Hindlimb muscle (tissue), 1 donor: ENCODE results near the gene CAVIN1. TPM values are rescaled to one million over a fixed set of nuclear protein-coding genes. Genes with fewer than 3 reads are reported as not detected.
"Not testable (repeated sequence)": the region's sequence is repeated elsewhere in the genome, so short reads cannot be mapped to it uniquely, and the experiment has no call there.

Experiments used
- DNase-seq: peaks from one replicate; pipeline ENCODE4 v3.0.0-alpha.2; 2013
- polyA plus RNA-seq: library from polyadenylated mRNA; unstranded; fragments of 120-200 nt; gene quantifications from one replicate; pipeline ENCODE4 v1.2.1, GENCODE V29; 2013; ENCODE audit not compliant: insufficient read length

Gene CAVIN1
- polyA plus RNA-seq, 1 donor, result 301 TPM

DNA sequence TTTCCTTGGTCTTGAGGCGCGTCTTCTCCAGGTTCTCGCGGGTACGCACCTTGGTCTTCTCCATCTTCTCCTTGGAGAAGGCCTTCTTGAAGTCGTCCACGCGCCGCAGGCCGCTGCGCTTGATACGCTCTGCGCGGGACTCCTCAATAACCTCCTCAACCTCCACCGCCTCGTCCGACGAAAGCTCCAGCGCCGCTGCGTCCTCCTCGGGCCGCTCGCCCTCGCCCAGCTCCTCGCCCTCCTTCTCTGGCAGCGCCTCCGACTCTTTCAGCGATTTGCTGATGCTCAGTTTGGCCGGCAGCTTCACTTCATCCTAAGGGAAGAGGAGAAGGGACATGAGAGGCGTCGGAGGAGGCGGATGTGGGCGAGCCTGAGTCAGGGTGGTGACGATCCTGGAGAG lies 18.0 kb downstream of the CAVIN1 start:
- no peak for DNase-seq

DNA sequence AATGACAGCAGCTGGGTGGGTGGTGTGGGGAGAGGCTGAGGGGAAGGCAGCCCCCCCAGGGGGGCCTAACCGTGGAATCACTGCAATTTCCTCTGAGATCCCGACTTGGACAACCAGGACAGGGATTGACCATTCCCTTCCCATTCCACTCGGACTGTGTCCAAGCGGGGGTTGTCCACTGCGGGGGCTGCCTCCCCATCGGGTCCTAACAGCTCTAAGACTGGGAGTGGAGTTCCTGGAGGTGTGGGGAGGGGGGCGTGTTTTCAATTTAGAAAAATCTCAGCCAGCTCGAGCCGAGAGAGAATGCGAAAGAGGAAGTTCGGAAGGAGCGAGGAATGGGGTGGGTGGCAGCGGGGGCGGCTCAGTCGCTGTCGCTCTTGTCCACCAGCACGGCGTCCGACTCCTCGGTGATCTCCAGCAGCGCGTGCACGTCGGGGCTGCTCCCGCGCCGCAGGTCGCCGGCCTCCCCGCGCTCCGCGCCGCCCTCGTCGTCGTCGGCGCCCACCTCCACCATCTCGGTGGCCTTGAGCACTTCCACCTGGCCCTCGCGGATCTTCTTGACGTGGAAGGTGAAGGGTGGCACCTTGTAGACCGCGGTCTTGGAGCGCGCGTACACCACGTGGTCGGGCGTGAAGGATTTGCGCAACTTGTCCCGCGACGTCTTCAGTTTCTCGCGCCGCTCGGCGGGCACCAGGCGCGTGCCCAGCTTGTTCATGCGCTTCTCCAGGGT lies 18.6 kb downstream of the CAVIN1 start:
- no peak for DNase-seq

DNA sequence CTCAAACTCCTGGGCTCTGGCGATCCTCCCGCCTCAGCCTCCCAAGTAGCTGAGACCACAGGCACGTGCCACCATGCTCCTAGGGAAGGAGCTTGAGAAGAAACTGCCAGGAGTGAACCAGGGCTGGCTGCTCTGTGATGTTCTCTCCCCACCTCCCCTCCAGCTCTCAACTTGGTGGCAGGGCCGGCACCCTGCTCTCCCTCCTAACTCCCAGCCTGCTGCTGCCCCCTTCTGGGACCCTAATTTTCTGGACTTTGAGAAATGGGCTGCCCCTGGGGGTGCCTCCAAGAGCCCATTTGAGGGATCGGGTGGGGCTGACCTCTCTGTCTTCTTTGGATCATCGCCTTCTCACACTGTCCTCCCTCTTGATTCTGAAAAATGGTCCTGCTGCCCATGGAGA lies 19.9 kb downstream of the CAVIN1 start:
- no peak for DNase-seq

DNA sequence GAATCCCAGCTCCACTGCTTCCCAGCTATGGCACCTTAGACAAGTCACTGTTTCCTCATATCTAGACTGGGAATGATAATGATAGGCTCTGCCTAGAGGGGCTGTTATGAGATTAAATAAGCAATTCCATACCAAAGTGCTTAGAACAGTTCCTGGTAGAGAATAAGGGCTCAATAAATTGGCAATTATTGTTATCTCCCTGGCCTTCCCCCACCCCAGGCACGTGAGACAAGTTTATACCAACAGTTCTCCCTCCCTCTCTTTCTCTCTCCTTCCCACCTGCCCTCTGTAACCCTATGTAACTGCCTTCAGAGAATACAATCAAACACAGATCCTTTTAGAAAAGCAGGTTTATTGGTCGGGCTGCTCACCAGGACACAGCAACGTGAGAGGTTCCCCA lies 20.9 kb downstream of the CAVIN1 start:
- no peak for DNase-seq

DNA sequence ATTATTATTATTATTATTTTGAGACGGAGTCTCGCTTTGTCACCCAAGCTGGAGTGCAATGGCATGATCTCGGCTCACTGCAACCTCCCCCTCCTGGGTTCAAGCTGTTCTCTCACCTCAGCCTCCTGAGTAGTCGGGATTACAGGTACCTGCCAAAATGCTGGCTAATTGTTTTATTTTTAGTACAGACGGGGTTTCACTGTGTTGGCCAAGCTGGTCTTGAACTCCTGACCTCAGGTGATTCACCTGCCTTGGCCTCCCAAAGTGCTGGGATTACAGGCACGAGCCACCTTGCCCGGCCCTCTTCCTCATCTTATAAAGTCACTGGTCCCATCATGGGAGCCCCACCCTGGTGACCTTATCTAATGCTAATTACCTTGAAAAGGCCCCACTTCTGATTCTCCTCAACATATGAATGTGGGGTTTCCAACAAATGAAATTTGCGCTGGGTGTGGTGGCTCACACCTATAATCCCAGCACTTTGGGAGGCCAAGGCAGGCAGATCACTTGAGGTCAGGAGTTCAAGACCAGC lies 22.1 kb downstream of the CAVIN1 start:
- not testable (repeated sequence) for DNase-seq

GRCh38 chr17:42399948-42400843 lies 22.9 kb downstream of the CAVIN1 start:
- no peak for DNase-seq

DNA sequence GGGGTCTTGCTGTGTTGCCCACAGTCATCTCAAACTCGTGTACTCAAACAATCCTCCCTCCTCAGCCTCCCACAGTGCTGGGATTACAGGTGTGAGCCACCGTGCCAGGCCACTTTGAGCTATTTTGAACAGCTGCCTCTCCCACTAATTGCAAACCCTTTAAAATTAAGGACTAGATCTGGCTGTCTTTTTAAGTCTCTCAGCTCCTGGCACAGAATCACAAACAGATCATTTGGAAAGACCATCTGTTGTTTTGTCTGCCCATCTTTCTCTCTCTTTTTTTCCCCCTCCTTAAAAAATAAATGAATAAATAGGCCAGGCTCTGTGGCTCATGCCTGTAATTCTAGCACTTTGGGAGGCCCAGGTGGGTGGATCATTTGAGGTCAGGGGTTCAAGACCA lies 23.9 kb downstream of the CAVIN1 start:
- DNase-seq, result no peak

DNA sequence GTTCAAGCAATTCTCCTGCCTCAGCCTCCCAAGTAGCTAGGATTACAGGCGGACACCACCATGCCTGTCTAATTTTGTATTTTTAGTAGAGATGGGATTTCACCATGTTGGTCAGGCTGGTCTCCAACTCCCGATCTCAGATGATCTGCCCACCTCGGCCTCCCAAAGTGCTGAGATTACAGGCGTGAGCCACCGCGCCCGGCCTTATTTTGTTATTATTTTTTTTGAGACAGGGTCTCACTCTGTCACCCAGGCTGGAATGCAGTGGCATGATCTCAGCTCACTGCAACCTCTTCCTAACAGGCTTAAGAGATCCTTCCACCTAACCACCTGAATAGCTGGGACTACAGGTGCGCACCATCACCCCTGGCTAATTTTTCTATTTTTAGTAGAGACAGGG lies 27.5 kb downstream of the CAVIN1 start:
- DNase-seq, result not testable (repeated sequence)

GRCh38 chr17:42394838-42395237 lies 28.2 kb downstream of the CAVIN1 start:
- DNase-seq, result no peak

GRCh38 chr17:42392692-42393415 lies 30.2 kb downstream of the CAVIN1 start:
- DNase-seq, result no peak

DNA sequence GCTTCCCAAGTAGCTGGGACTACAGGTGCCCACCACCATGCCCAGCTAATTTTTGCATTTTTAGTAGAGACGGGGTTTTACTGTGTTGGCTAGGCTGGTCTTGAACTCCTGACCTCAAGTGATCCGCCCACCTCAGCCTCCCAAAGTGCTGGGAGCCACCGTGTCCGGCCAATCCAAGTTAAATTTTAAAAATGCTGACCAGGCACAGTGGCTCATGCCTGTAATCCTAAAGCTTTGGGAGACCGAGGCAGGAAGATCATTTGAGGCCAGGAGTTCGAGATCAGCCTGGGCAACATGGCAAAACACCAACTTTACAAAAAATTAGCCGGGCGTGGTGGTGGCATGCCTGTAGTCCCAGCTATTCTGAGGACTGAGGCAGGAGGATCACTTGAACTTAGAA lies 31.6 kb downstream of the CAVIN1 start:
- not testable (repeated sequence) for DNase-seq

- DNase-seq, result no peak
Measured at GRCh38 chr17:42389899-42390298, 33.2 kb downstream of the CAVIN1 start.

- DNase-seq, result no peak
Measured at GRCh38 chr17:42389135-42389417, 34.0 kb downstream of the CAVIN1 start.

GRCh38 chr17:42388381-42389134 lies 34.5 kb downstream of the CAVIN1 start, which contains the start of gene STAT3:
STAT3 (minus strand) TSS chr17:42388442; CDS start chr17:42348516, 39,926 bp downstream.
- peak; percentile 100 for DNase-seq

DNA sequence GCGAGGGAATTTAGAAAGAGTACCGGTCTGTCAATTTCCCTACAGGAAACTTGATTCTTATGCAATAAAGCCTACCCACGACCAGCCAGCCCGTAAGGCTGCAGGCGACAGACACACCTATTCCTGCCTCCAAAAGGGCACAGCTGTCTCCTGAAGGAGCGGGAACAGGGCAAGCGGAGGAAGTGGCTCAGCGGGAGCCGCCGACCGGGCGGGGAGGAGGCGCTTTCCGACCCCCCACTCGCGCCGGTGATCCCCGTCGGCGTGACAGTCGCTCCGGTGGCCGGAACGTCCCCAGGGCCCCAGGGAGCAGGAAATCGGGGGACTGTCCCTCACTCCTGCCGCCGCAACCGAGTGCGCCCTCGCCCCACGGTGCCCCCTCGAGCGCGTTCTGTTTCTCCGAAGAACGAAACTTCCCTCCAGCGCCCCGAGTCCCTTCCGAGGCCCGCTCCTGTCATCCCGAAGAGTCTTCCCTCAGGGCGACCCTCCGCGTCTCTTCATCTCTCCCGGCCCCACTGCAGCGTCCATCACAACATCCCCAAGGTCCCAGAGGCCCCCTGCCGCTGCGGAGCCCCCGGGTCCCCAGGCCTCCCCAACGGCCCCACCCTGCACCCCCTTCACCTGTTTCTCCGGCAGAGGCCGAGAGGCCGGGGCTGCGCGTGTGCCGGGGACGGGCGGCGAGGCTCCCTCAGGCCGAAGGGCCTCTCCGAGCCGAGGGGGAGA lies 35.2 kb downstream of the CAVIN1 start:
- DNase-seq, result peak; percentile 38

GRCh38 chr17:42386777-42387657 lies 36.0 kb downstream of the CAVIN1 start:
- no peak for DNase-seq

GRCh38 chr17:42381898-42382297 lies 41.2 kb downstream of the CAVIN1 start:
- no peak for DNase-seq

DNA sequence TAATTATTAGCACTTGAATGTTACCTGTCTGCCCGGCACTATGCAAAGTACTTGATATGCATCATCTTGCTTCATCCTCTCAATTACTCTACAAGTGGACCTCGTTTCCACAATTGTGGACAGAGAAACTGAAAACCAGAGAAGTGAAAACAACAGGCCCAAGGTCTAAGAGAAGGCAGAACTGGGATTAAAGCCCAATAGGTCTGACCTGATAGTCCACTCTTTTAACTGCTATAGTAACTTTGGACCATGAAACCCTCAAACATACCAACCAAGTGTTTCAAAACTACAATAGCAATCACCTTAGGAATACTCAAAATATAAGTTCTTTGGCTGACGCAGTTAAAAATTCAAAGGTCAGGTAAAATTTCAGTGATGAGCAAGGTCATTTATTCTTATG lies 42.1 kb downstream of the CAVIN1 start:
- no peak for DNase-seq

- peak; percentile 67 for DNase-seq
Measured at GRCh38 chr17:42378959-42379594, 44.0 kb downstream of the CAVIN1 start.
